ENCODE measurements around the gene C20orf204.
A peak's percentile ranks its signal among the peaks of the same experiment; 100 is the strongest.

C20orf204 gene

DNA sequence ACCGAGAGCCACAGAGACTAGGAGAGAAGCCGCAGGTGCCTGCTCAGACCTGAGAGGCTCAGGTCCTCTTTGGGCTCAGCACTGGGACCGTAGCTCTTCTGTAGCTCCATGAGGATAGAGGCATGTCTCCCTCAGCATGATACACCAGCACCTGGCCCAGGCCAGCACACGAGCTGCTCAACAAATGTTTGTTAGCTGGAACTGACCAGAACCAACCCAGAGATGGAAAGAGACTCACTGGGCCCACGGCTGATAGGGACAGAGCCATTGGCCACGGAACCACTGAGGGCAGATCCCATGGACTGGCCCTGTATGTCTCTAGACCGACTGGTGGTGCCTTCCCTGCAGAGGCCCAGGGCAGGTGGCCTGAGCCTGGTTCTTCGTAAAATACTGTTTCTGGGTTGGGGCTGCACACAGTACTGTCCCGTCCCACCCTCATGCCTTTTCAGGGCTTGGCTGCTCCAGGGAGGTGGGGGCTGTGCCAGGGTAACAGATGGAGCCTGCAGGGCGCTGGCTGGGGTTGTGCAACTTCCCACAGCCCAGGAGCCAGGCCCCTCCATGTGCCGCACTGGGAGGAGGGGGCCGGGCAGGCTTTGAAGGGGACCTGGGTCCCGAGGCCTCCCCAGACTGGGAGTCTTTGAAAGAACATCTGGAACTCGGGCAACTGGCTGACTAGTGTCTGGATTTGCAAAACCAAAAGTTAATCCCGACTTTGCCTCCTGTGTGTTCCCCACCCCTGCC lies 5.2 kb downstream of the C20orf204 start:
- TF ChIP-seq, protein P1, sequence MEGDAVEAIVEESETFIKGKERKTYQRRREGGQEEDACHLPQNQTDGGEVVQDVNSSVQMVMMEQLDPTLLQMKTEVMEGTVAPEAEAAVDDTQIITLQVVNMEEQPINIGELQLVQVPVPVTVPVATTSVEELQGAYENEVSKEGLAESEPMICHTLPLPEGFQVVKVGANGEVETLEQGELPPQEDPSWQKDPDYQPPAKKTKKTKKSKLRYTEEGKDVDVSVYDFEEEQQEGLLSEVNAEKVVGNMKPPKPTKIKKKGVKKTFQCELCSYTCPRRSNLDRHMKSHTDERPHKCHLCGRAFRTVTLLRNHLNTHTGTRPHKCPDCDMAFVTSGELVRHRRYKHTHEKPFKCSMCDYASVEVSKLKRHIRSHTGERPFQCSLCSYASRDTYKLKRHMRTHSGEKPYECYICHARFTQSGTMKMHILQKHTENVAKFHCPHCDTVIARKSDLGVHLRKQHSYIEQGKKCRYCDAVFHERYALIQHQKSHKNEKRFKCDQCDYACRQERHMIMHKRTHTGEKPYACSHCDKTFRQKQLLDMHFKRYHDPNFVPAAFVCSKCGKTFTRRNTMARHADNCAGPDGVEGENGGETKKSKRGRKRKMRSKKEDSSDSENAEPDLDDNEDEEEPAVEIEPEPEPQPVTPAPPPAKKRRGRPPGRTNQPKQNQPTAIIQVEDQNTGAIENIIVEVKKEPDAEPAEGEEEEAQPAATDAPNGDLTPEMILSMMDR (IDR thresholded peaks at IDR 0.05; ENCODE audit: borderline replicate concordance, control extremely low read depth, extremely low read depth, insufficient read depth, missing control alignments) = no peak
- in situ Hi-C loops (cut with MboI; ENCODE audit: low sequenced_read_pairs, unreplicated experiment) = no loop called here

DNA sequence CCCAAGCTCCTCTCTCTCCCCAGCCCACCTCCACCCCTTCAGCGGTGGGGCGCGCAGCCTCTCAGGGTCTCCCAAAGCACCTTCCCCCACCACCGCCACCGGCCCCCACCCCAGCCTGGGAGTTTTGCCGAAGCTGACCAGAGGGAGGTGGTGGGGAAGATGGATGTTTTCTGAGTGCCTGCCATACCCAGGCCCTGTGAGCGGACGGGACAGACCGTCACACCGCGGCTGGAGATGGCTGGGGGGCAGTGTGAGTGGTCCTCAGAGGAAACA lies 5.7 kb downstream of the C20orf204 start:
- DNase-seq (ENCODE audit: low spot score) = no peak
- TF ChIP-seq, protein P1 (IDR thresholded peaks at IDR 0.05; ENCODE audit: borderline replicate concordance, control extremely low read depth, extremely low read depth, insufficient read depth, missing control alignments) = no peak
- in situ Hi-C loops (cut with MboI; ENCODE audit: low sequenced_read_pairs, unreplicated experiment) = no loop called here

More for the DNA sequence above, 5.2 kb downstream of the C20orf204 start:
- no peak for DNase-seq (ENCODE audit: low spot score)

DNA sequence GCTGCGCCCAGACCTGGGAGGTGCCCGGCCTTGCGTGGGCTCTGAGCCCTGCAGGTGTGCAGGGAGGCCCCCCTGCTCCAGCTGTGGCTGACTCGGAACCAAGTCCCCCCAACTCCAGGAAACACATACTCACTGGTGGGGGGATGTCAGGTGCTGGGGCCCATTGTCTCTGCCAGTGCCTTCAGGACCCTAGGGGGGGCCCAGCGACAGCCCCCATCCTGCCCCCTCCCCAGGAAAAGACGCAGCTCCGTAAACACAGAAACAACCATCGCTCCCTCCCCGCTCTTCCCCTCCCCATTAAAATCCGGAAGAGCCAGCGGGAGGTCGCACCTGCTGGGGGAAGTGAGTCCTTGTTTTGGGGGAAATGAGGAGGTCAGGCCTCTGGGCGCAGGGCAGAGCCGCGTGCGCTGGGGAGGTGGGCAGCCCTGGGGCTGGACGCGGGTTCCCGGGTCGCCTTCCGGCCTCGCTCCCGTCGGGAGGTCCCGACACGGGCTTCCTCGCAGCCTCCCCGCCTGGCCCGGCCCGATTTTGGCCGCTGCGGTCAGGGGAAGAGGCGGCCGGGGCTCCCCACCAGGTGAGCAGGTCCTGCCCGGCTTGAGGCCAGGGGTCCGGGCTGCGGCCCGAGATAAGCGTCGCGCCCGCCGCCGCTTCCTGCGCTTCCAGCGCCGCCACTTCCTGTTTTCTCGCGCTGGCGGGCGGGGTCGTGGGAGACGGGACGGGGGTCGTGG lies 6.2 kb downstream of the C20orf204 start:
- in situ Hi-C loops (cut with MboI; ENCODE audit: low sequenced_read_pairs, unreplicated experiment) = no loop called here
- TF ChIP-seq, protein P1 (IDR thresholded peaks at IDR 0.05; ENCODE audit: borderline replicate concordance, control extremely low read depth, extremely low read depth, insufficient read depth, missing control alignments) = no peak
- DNase-seq (ENCODE audit: low spot score) = peak; percentile 64

DNA sequence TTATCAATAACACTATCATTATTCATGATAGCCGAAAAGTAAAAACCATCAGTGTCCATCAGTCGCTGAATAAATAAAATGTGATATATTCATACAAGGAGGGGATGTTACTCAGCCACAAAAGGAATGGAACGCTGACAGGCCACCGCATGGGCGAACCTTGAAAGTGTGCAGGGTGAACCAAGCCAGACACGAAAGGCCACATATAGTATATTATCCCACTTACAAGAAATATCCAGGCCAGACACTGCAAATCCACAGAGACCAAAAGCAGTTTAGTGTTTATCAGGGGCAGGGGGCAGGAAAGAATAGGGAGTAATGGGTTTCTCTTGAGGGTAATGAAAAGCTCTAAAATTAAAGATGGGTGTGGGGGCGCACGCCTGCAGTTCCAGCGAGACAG lies 7.8 kb downstream of the C20orf204 start:
- no peak for DNase-seq (ENCODE audit: low spot score)
- TF ChIP-seq, protein P1 (IDR thresholded peaks at IDR 0.05; ENCODE audit: borderline replicate concordance, control extremely low read depth, extremely low read depth, insufficient read depth, missing control alignments) = no peak
- in situ Hi-C loops (cut with MboI; ENCODE audit: low sequenced_read_pairs, unreplicated experiment) = no loop called here

DNA sequence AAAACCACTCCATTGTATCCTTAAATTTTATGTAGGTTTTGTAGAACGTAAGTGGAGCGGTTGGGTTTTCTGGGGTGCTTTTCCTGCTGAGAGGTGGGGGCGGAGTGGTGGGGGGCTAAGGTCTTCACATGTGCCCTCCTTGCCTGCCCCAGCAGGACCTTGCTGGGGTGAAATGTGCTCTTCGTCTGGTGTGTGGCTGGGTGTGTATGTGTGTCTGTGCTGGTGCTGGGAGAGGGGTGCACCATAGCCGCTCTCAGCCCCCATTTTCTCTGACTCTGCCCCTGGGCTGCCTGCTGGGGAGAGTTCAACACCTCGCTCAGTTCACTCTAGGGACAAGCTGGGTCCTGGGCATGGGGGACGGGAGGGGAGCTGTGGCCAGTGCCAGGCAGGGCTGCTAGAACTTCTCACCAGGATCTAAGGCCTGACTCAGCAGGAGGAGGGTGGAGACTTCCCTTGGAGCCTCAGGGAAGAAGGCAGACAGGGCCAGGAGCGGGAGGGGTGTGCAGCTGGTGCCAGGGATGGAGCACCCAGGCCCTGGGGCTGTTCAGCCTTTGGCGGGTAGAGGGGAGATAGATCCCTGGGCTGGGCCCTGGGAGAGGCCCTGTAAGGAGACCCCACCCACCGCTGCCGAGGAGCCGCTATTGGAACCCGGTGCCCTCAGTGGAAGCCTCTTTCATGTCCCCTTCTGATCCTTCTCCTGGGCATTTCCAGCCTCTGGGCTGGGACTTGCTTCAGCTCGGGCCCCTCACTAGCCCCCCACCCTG lies 8.7 kb downstream of the C20orf204 start:
- in situ Hi-C loops (cut with MboI; ENCODE audit: low sequenced_read_pairs, unreplicated experiment) = no loop called here
- DNase-seq (ENCODE audit: low spot score) = no peak
- TF ChIP-seq, protein P1 (IDR thresholded peaks at IDR 0.05; ENCODE audit: borderline replicate concordance, control extremely low read depth, extremely low read depth, insufficient read depth, missing control alignments) = no peak

DNA sequence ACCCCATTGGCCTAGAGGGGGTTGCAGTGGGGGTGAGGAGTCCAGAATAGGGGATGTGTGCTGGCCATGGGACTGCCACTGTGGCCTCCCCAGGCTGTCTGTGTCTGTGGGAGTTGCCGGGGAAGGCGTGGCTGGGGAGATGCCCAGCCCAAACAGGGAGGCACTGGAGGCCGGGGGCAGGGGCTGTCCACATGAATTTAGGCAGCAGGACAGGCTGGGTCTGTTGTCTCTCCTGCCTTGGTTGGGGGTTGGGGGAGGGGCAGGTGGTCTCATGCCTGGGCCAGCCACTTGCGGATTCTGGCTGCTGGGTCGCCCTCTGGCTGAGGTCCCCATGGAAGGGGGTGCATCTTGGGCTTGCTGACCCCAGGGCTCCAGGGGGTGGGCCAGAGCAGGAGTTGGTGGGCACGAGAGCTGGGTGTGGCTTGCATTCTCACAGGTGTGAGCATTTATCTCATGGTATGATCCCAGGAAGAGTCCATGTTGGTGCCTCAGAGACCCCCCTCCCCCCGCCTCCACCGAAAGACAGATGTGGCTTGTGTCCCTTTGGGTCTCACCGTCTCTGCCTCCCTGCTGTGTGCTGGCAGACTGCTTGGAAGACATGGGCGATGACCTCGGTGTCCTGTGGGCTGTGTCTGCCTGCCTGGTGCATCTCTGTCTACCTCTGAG lies 9.5 kb downstream of the C20orf204 start:
- in situ Hi-C loops (cut with MboI; ENCODE audit: low sequenced_read_pairs, unreplicated experiment) = no loop called here
- TF ChIP-seq, protein P1 (IDR thresholded peaks at IDR 0.05; ENCODE audit: borderline replicate concordance, control extremely low read depth, extremely low read depth, insufficient read depth, missing control alignments) = no peak
- DNase-seq (ENCODE audit: low spot score) = no peak
